Effector memory CD4-positive, alpha-beta T cell (primary cell): ENCODE measurements around the gene ARID1A.
A peak's percentile ranks its signal among the peaks of the same experiment; 100 is the strongest.

Source experiments
- DNase-seq, 3 donors: peaks; one replicate each; pipeline ENCODE4 v3.0.0-alpha.2; 2020
- H3K27ac ChIP-seq: 2 replicates; pipeline ENCODE4 v1.7.0; 2013; ENCODE audit warnings: mild to moderate bottlenecking, low read length, moderate library complexity; ENCODE audit not compliant: insufficient read depth, poor library complexity, severe bottlenecking
- H3K27me3 ChIP-seq: replicated peaks from 2 replicates; pipeline ENCODE4 v1.7.0; 2013; ENCODE audit warnings: mild to moderate bottlenecking, low read length; ENCODE audit not compliant: insufficient read depth, control insufficient read depth, poor library complexity, severe bottlenecking
- H3K36me3 ChIP-seq: 2 replicates; pipeline ENCODE4 v1.7.0; 2013; ENCODE audit warnings: mild to moderate bottlenecking, low read length, moderate library complexity; ENCODE audit not compliant: control insufficient read depth, insufficient read depth
- H3K4me1 ChIP-seq: 2 replicates; pipeline ENCODE4 v1.7.0; 2013; ENCODE audit warnings: low read length, mild to moderate bottlenecking; ENCODE audit not compliant: control insufficient read depth, insufficient read depth, poor library complexity, severe bottlenecking
- H3K4me3 ChIP-seq: 2 replicates; pipeline ENCODE4 v1.7.0; 2013; ENCODE audit warnings: low read length, low read depth, mild to moderate bottlenecking; ENCODE audit not compliant: insufficient read depth, poor library complexity, severe bottlenecking
- H3K9me3 ChIP-seq: 2 replicates; pipeline ENCODE4 v1.7.0; 2013; ENCODE audit warnings: mild to moderate bottlenecking, low read length, moderate library complexity; ENCODE audit not compliant: control insufficient read depth

ARID1A gene

GRCh38 chr1:26726784-26727183 is 31.0 kb downstream of the ARID1A start:
- Histone ChIP-seq H3K9me3 (no peaks in the 10 kb centered on the region), H3K4me1 (peaks cover 57% of the 10 kb centered on the region), H3K36me3 (peaks cover 24% of the 10 kb centered on the region), H3K27ac (no peak overlapping the region), H3K4me3 (no peak overlapping the region), H3K27me3 (no peaks in the 10 kb centered on the region)
- DNase-seq: no peak

GRCh38 chr1:26727476-26727875 is 31.7 kb downstream of the ARID1A start:
- no peaks in the 10 kb centered on the region for H3K27me3 ChIP-seq
- H3K4me1 ChIP-seq: peaks cover 50% of the 10 kb centered on the region
- H3K9me3 ChIP-seq: no peaks in the 10 kb centered on the region
- peaks cover 30% of the 10 kb centered on the region for H3K36me3 ChIP-seq
- DNase-seq: no peak
- H3K4me3 ChIP-seq: no peak overlapping the region
- peak overlapping the region; percentile 32 for H3K27ac ChIP-seq

- Histone ChIP-seq H3K36me3 (peaks cover 42% of the 10 kb centered on the region), H3K9me3 (no peaks in the 10 kb centered on the region), H3K4me3 (no peak overlapping the region), H3K27ac (no peak overlapping the region), H3K4me1 (peaks cover 46% of the 10 kb centered on the region), H3K27me3 (no peaks in the 10 kb centered on the region)
- no peak for DNase-seq
Measured at GRCh38 chr1:26728645-26729044, 32.8 kb downstream of the ARID1A start.

GRCh38 chr1:26729633-26730032 is 33.8 kb downstream of the ARID1A start:
- no peaks in the 10 kb centered on the region for H3K27me3 ChIP-seq
- peaks cover 41% of the 10 kb centered on the region for H3K4me1 ChIP-seq
- H3K4me3 ChIP-seq: no peak overlapping the region
- peaks cover 51% of the 10 kb centered on the region for H3K36me3 ChIP-seq
- no peak for DNase-seq
- H3K9me3 ChIP-seq: no peaks in the 10 kb centered on the region
- no peak overlapping the region for H3K27ac ChIP-seq

GRCh38 chr1:26730695-26731094 is 34.9 kb downstream of the ARID1A start:
- peaks cover 58% of the 10 kb centered on the region for H3K36me3 ChIP-seq
- H3K27me3 ChIP-seq: no peaks in the 10 kb centered on the region
- H3K4me1 ChIP-seq: peaks cover 36% of the 10 kb centered on the region
- no peaks in the 10 kb centered on the region for H3K9me3 ChIP-seq
- no peak for DNase-seq
- H3K4me3 ChIP-seq: no peak overlapping the region
- H3K27ac ChIP-seq: no peak overlapping the region

GRCh38 chr1:26731233-26731902 is 35.6 kb downstream of the ARID1A start:
- Histone ChIP-seq H3K27me3 (no peaks in the 10 kb centered on the region), H3K4me1 (peaks cover 34% of the 10 kb centered on the region), H3K36me3 (peaks cover 61% of the 10 kb centered on the region), H3K4me3 (no peak overlapping the region), H3K27ac (no peak overlapping the region), H3K9me3 (no peaks in the 10 kb centered on the region)
- no peak for DNase-seq

- H3K4me1 ChIP-seq: peaks cover 15% of the 10 kb centered on the region
Measured at GRCh38 chr1:26733392-26733791, 37.6 kb downstream of the ARID1A start.

GRCh38 chr1:26733982-26734381 is 38.2 kb downstream of the ARID1A start:
- no peak overlapping the region for H3K27ac ChIP-seq
- peaks cover 76% of the 10 kb centered on the region for H3K36me3 ChIP-seq
- H3K27me3 ChIP-seq: no peaks in the 10 kb centered on the region
- H3K9me3 ChIP-seq: no peaks in the 10 kb centered on the region
- peaks cover 19% of the 10 kb centered on the region for H3K4me1 ChIP-seq
- no peak for DNase-seq
- H3K4me3 ChIP-seq: no peak overlapping the region

More at GRCh38 chr1:26733392-26733791, 37.6 kb downstream of the ARID1A start:
- H3K27me3 ChIP-seq: no peaks in the 10 kb centered on the region
- no peaks in the 10 kb centered on the region for H3K9me3 ChIP-seq
- DNase-seq: no peak
- peaks cover 76% of the 10 kb centered on the region for H3K36me3 ChIP-seq
- H3K4me3 ChIP-seq: no peak overlapping the region
- H3K27ac ChIP-seq: no peak overlapping the region

GRCh38 chr1:26734501-26735058 is 38.8 kb downstream of the ARID1A start:
- no peaks in the 10 kb centered on the region for H3K9me3 ChIP-seq
- peaks cover 73% of the 10 kb centered on the region for H3K36me3 ChIP-seq
- DNase-seq: no peak
- H3K27ac ChIP-seq: no peak overlapping the region
- H3K27me3 ChIP-seq: no peaks in the 10 kb centered on the region
- no peak overlapping the region for H3K4me3 ChIP-seq
- peaks cover 25% of the 10 kb centered on the region for H3K4me1 ChIP-seq

- DNase-seq: no peak
- Histone ChIP-seq H3K4me3 (no peak overlapping the region), H3K36me3 (peaks cover 40% of the 10 kb centered on the region), H3K27me3 (no peaks in the 10 kb centered on the region), H3K27ac (peak overlapping the region; percentile 56), H3K9me3 (no peaks in the 10 kb centered on the region), H3K4me1 (peaks cover 45% of the 10 kb centered on the region)
Measured at GRCh38 chr1:26739329-26739914, 43.6 kb downstream of the ARID1A start.
